Upper lobe of left lung (tissue), 4 donors: ENCODE measurements around the gene PAK4.
"Not testable (repeated sequence)": the region's sequence is repeated elsewhere in the genome, so short reads cannot be mapped to it uniquely, and the experiment has no call there.

Experiments used
- CTCF ChIP-seq, 6 experiments: fragments of 450-650 bp in 4 of 6; fragments of 200-600 bp in 2 of 6; sonication (generic) in 2 of 6; IDR thresholded peaks; one replicate each; pipeline ENCODE4 v1.5.1; 2016 to 2019; ENCODE audit warnings: antibody characterized with exemption in 6 of 6
- EP300 ChIP-seq, 4 donors: sonication (generic); formaldehyde crosslinking; IDR thresholded peaks; one replicate each; pipeline ENCODE4 v1.5.1; 2017; ENCODE audit warnings: antibody characterized with exemption in 4 of 4, control low read depth in 2 of 4
- POLR2A ChIP-seq, 4 donors: fragments of 450-650 bp; IDR thresholded peaks; one replicate each; pipeline ENCODE4 v1.5.1; 2016 to 2017; ENCODE audit warnings: antibody characterized with exemption in 4 of 4, mild to moderate bottlenecking in 2 of 4
- POLR2AphosphoS5 ChIP-seq, 2 donors: sonication (generic); formaldehyde crosslinking; IDR thresholded peaks; one replicate each; pipeline ENCODE4 v1.5.1; 2017; ENCODE audit warnings: antibody characterized with exemption in 2 of 2

GRCh38 chr19:39090016-39090415 lies 35.6 kb upstream of the PAK4 start:
- not testable (repeated sequence) for TF ChIP-seq CTCF, POLR2A, EP300, POLR2AphosphoS5 (IDR thresholded peaks at IDR 0.05)
